ENCODE data around the gene GRN.

GRCh38 chr17:44308320-44308818 lies 36.7 kb upstream of the GRN start, which contains the start of gene RUNDC3A:
- TF ChIP-seq EP300 (IDR thresholded peaks at IDR 0.05), result no peak
- TF ChIP-seq POLR2A (IDR thresholded peaks at IDR 0.05), result no peak
- no peak for TF ChIP-seq CTCF (IDR thresholded peaks at IDR 0.05)

All from suprapubic skin (tissue), 3 donors.